ENCODE measurements around the gene RREB1. TPM values are rescaled to one million over a fixed set of nuclear protein-coding genes. Genes with fewer than 3 reads are reported as not detected.

The RREB1 gene
- total and polyA plus RNA-seq, 2 donors (not counting 3 experiments of a cell fraction or from before 2014, with no cell fraction given) = 3.7 to 33.0 TPM

DNA sequence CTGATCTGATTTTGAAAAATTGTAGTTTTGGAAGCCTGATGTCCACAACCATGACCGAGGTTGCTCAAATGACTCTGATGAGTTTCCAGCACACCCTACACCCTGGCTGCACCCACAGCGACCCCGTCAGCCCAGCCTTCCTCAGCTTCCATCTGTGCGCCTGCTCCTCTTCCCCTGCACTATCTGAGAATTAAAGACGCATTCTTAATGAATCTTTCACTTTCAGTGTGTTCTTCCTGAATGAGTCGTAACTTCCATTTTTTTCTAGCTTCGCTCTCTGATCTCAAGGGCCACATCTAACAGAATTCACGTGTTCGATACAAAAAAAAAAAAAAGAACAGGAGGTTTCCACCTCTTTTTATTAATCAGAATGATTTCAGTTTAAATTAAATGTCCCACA is 21.3 kb upstream of the RREB1 start:
- Histone ChIP-seq H2AFZ (ENCODE audit: low read depth, low read length) (peak overlapping the region; percentile 88), H3K4me2 (ENCODE audit: insufficient read depth, low read length) (peak overlapping the region; percentile 98), H3K4me1 (ENCODE audit: control insufficient read depth, extremely low read depth, insufficient read depth, low read length) (peaks cover 8% of the 10 kb centered on the region), H3K9ac (replicated peaks; ENCODE audit: extremely low read depth, insufficient read depth, low read length) (peak overlapping the region; percentile 70), H3K27me3 (ENCODE audit: control insufficient read depth in 2 of 2, insufficient read depth in 2 of 2, low read length in 2 of 2) (no peaks in the 10 kb centered on the region), H3K79me2 (ENCODE audit: control insufficient read depth, insufficient read depth, low read length) (no peaks in the 10 kb centered on the region), H3K36me3 (ENCODE audit: control insufficient read depth in 2 of 2, extremely low read depth in 1 of 2, insufficient read depth in 2 of 2, low read length in 2 of 2) (no peaks in the 10 kb centered on the region), H3K9me1 (replicated peaks; ENCODE audit: control insufficient read depth, extremely low read depth, insufficient read depth, low read length) (no peaks in the 10 kb centered on the region), H3K9me3 (replicated peaks; ENCODE audit: control insufficient read depth, insufficient read depth, low read length) (no peaks in the 10 kb centered on the region), H3K4me3 (replicated peaks in 1 of 3; ENCODE audit: insufficient read depth in 1 of 3, low read depth in 1 of 3, low read length in 3 of 3) (peak overlapping the region; percentile 27 to 90 (median 85)), H3K27ac (ENCODE audit: insufficient read depth, low read depth, low read length) (no peak overlapping the region), H4K20me1 (replicated peaks; ENCODE audit: control insufficient read depth, extremely low read depth, insufficient read depth, low read length) (no peaks in the 10 kb centered on the region)
- intact Hi-C loops (cut with micrococcal nuclease) (loop anchor here (1.0 kb wide), 1 partner anchor 157 kb away; no protein-coding TSS in a partner anchor), dilution Hi-C loops (cut with MboI; ENCODE audit: extremely low pct_ligation_motif_present, low sequenced_read_pairs) (no loop called here)
- TF ChIP-seq EZH2 (IDR thresholded peaks at IDR 0.05; ENCODE audit: borderline replicate concordance, low read depth, low read length, severe bottlenecking) = no peak
- no peak for TF ChIP-seq GATA2 (IDR thresholded peaks at IDR 0.05; ENCODE audit: insufficient read depth, insufficient read length, low read depth, low read length)
- TF ChIP-seq FOS (IDR thresholded peaks at IDR 0.05; ENCODE audit: borderline replicate concordance, insufficient read depth, low read length) = no peak
- TF ChIP-seq, protein P1, sequence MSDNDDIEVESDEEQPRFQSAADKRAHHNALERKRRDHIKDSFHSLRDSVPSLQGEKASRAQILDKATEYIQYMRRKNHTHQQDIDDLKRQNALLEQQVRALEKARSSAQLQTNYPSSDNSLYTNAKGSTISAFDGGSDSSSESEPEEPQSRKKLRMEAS (IDR thresholded peaks at IDR 0.05; ENCODE audit: insufficient read depth, insufficient read length) = no peak
- TF ChIP-seq POLR2AphosphoS5 (IDR thresholded peaks at IDR 0.05; ENCODE audit: insufficient read depth, low read depth, low read length) = no peak
- TF ChIP-seq, protein P2, sequence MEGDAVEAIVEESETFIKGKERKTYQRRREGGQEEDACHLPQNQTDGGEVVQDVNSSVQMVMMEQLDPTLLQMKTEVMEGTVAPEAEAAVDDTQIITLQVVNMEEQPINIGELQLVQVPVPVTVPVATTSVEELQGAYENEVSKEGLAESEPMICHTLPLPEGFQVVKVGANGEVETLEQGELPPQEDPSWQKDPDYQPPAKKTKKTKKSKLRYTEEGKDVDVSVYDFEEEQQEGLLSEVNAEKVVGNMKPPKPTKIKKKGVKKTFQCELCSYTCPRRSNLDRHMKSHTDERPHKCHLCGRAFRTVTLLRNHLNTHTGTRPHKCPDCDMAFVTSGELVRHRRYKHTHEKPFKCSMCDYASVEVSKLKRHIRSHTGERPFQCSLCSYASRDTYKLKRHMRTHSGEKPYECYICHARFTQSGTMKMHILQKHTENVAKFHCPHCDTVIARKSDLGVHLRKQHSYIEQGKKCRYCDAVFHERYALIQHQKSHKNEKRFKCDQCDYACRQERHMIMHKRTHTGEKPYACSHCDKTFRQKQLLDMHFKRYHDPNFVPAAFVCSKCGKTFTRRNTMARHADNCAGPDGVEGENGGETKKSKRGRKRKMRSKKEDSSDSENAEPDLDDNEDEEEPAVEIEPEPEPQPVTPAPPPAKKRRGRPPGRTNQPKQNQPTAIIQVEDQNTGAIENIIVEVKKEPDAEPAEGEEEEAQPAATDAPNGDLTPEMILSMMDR (IDR thresholded peaks at IDR 0.05; ENCODE audit: extremely low read depth in 1 of 2, insufficient read depth in 1 of 2, low read depth in 1 of 2, low read length in 2 of 2) = no peak
- no peak for TF ChIP-seq POLR2A (IDR thresholded peaks at IDR 0.05; ENCODE audit: low read depth, low read length)
- TF ChIP-seq MYC (IDR thresholded peaks at IDR 0.05; ENCODE audit: low read depth, low read length) = no peak
- TF ChIP-seq JUN (IDR thresholded peaks at IDR 0.05; ENCODE audit: borderline replicate concordance, insufficient read depth, insufficient read length, low read depth) = no peak
- DNase-seq (ENCODE audit: low read depth, low spot score) = peak; percentile 57
- no TSS peak for BruUV-seq (replicated peaks)
- FAIRE-seq = peak; percentile 84
- POLR2A ChIA-PET = no interaction called here
- CTCF ChIA-PET = interaction anchor here (0.6 to 2.6 kb wide), 16 partner anchors 8 to 390 kb away, joined by 3 to 8 read pairs (median 4); partner anchors contain the start of gene RREB1

Data from endothelial cell of umbilical vein (primary cell).